HEK293T (cell line): ENCODE results near the gene NUP205.

Experiments used
- CTCF ChIA-PET: fragments of 350-600 bp; formaldehyde crosslinking; extraction: SDS; loops from one replicate; lab custom pipeline; 2021; ENCODE audit warnings: antibody characterized with exemption, inconsistent platforms; lab: Yijun Ruan, JAX
- POLR2A ChIA-PET: fragments of 350-600 bp; formaldehyde crosslinking; extraction: SDS; loops from one replicate; lab custom pipeline; 2020; ENCODE audit warnings: antibody characterized with exemption, inconsistent platforms; lab: Yijun Ruan, JAX
- DNase-seq: peaks from one replicate; pipeline ENCODE4 v3.0.0; 2012; ENCODE audit warnings: mixed read lengths; ENCODE audit errors: extremely low spot score
- ARNT ChIP-seq: fragments of 450-650 bp; IDR thresholded peaks from 2 replicates; pipeline ENCODE4 v1.6.1; 2017; ENCODE audit warnings: mild to moderate bottlenecking
- BHLHE40 ChIP-seq: fragments of 450-650 bp; IDR thresholded peaks from 2 replicates; pipeline ENCODE4 v1.6.1; 2016; ENCODE audit warnings: mild to moderate bottlenecking, moderate library complexity, borderline replicate concordance
- CTBP1 ChIP-seq: fragments of 450-650 bp; IDR thresholded peaks from 2 replicates; pipeline ENCODE4 v1.6.1; 2016; ENCODE audit warnings: borderline replicate concordance
- ELF4 ChIP-seq: fragments of 450-650 bp; IDR thresholded peaks from 2 replicates; pipeline ENCODE4 v1.6.1; 2017; ENCODE audit warnings: antibody characterized with exemption
- FOXA1 ChIP-seq: fragments of 450-650 bp; IDR thresholded peaks from 2 replicates; pipeline ENCODE4 v1.6.1; 2016; ENCODE audit warnings: mild to moderate bottlenecking
- FOXK2 ChIP-seq: fragments of 450-650 bp; IDR thresholded peaks from 2 replicates; pipeline ENCODE4 v1.6.1; 2016; ENCODE audit warnings: mild to moderate bottlenecking
- FOXM1 ChIP-seq: fragments of 450-650 bp; IDR thresholded peaks from 2 replicates; pipeline ENCODE4 v1.6.1; 2017; ENCODE audit warnings: mild to moderate bottlenecking, borderline replicate concordance
- HDGF ChIP-seq: fragments of 450-650 bp; IDR thresholded peaks from 2 replicates; pipeline ENCODE4 v1.6.1; 2017; ENCODE audit warnings: antibody characterized with exemption, borderline replicate concordance
- L3MBTL2 ChIP-seq: fragments of 450-650 bp; conservative IDR thresholded peaks from 2 replicates; pipeline ENCODE4 v1.6.1; 2016; ENCODE audit warnings: mild to moderate bottlenecking
- LEF1 ChIP-seq: fragments of 450-650 bp; IDR thresholded peaks from 2 replicates; pipeline ENCODE4 v1.6.1; 2017; ENCODE audit warnings: mild to moderate bottlenecking, borderline replicate concordance
- NFRKB ChIP-seq: fragments of 450-650 bp; IDR thresholded peaks from 2 replicates; pipeline ENCODE4 v1.6.1; 2016; ENCODE audit warnings: mild to moderate bottlenecking, moderate library complexity
- PKNOX1 ChIP-seq: fragments of 450-650 bp; IDR thresholded peaks from 2 replicates; pipeline ENCODE4 v1.6.1; 2016
- SP1 ChIP-seq: fragments of 450-650 bp; IDR thresholded peaks from 2 replicates; pipeline ENCODE4 v1.6.1; 2017
- SUZ12 ChIP-seq: fragments of 450-650 bp; IDR thresholded peaks from 2 replicates; pipeline ENCODE4 v1.6.1; 2016; ENCODE audit warnings: mild to moderate bottlenecking
- TARDBP ChIP-seq: fragments of 450-650 bp; IDR thresholded peaks from 2 replicates; pipeline ENCODE4 v1.6.1; 2016
- ZNF384 ChIP-seq: fragments of 450-650 bp; IDR thresholded peaks from 2 replicates; pipeline ENCODE4 v1.6.1; 2016

The NUP205 gene

DNA sequence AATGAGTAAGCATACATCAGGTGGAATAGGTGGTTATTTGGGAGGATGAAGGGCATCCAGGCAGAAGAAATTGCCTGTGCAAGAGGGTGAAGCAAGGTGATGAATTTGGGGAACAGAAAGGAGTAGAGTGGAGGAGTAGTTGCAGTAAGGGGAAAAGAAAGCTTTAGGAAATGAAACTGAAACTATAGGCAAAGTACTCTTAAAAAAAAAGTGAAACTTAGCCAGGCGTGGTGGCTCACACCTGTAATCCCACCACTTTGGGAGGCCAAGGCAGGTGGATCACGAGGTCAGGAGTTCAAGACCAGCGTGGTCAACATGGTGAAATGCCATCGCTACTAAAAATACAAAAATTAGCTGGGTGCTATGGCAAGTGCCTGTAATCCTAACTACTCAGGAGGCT lies 17.6 kb downstream of the NUP205 start:
- POLR2A ChIA-PET = no interaction called here
- DNase-seq = no peak
- TF ChIP-seq LEF1 = no peak
- no peak for TF ChIP-seq CTBP1
- no peak for TF ChIP-seq TARDBP
- TF ChIP-seq SUZ12 = no peak
- TF ChIP-seq ELF4 = no peak
- TF ChIP-seq FOXK2 = no peak
- no peak for TF ChIP-seq ARNT
- TF ChIP-seq SP1 = no peak
- TF ChIP-seq FOXM1 = no peak
- TF ChIP-seq BHLHE40 = no peak
- CTCF ChIA-PET = no interaction called here

DNA sequence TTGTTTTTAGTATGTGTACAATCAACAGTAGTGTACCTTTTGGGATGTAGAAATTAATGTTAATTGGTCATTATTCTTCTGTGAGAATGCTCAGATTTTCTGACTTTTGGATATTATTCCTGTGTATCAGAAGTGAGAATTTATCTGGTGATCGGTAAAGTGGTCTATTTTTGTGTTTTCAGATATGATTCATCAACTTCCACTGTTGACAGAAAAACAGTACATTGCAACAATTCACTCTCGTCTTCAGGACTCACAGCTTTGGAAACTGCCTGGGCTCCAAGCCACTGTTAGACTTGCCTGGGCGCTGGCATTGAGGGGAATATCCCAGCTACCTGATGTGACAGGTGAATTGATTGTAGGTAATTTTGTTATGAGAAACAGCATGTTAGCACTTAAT lies 20.9 kb downstream of the NUP205 start:
- ChIA-PET POLR2A (no interaction called here), CTCF (interaction anchor here (1.3 kb wide), 1 partner anchor 67 kb away, joined by 4 read pairs; no protein-coding TSS in a partner anchor)
- no peak for TF ChIP-seq FOXM1
- no peak for TF ChIP-seq FOXA1
- TF ChIP-seq L3MBTL2 = no peak
- TF ChIP-seq PKNOX1 = no peak
- TF ChIP-seq CTBP1 = no peak
- no peak for TF ChIP-seq ARNT
- no peak for TF ChIP-seq FOXK2
- TF ChIP-seq NFRKB = no peak
- TF ChIP-seq ELF4 = no peak
- TF ChIP-seq ZNF384 = no peak
- DNase-seq = no peak

DNA sequence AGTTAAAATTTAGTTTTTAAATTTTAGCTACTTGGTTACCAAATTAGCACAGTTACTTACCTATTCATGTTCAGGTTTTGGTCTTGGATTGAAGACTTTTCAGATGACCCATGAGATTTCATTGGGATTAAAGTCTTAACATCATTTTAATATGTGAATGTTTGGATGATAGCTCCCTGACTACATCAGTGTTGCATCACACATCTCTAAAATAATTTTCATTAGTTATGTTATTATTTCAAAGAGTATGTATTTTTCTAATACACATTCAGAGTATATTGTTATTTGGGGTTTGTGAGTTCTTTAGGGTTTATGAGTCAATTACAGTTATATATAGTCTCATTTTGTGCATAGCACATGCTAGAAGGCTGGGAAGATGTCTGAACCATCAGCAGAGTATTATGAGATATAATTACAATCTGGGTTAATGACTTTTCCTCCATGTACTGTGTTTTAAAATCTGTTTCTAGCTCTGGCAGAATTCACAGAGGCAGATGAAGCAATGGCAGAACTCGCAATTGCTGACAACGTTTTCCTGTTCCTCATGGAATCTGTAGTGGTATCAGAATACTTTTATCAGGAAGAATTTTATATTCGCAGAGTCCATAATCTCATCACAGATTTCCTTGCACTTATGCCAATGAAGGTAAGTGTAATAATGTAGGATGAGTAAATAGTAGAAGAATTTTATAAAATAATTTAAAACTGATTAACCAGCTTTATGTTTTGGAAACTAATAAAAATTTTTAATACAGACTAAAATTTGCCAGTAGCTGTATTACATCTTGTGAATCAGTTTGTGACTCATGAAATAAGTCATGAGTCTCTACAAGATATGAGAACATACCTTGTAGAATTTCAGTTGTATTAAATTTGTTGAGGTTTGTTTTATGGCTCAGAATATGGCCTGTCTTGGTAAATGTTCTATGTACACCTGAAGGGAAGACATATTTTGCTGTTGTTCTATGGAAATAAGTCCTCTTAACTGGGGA lies 26.9 kb downstream of the NUP205 start:
- DNase-seq = no peak
- TF ChIP-seq CTBP1 (no peak), LEF1 (no peak), TARDBP (no peak), L3MBTL2 (no peak), ELF4 (no peak), SUZ12 (no peak), BHLHE40 (no peak), ZNF384 (no peak), ARNT (no peak), FOXA1 (no peak), NFRKB (no peak), FOXK2 (no peak), HDGF (no peak), PKNOX1 (no peak), FOXM1 (no peak)
- ChIA-PET POLR2A (no interaction called here), CTCF (no interaction called here)

- no peak for DNase-seq
- no peak for TF ChIP-seq PKNOX1
- no peak for TF ChIP-seq HDGF
- TF ChIP-seq ZNF384 = no peak
- no peak for TF ChIP-seq L3MBTL2
- ChIA-PET CTCF (interaction anchor here (0.6 to 1.0 kb wide), 2 partner anchors 16 to 24 kb away, joined by 3 to 4 read pairs; no protein-coding TSS in a partner anchor), POLR2A (interaction anchor here (0.9 kb wide), 1 partner anchor 28 kb away, joined by 4 read pairs; no protein-coding TSS in a partner anchor)
Observed at GRCh38 chr7:135597181-135597925, 39.6 kb downstream of the NUP205 start.

DNA sequence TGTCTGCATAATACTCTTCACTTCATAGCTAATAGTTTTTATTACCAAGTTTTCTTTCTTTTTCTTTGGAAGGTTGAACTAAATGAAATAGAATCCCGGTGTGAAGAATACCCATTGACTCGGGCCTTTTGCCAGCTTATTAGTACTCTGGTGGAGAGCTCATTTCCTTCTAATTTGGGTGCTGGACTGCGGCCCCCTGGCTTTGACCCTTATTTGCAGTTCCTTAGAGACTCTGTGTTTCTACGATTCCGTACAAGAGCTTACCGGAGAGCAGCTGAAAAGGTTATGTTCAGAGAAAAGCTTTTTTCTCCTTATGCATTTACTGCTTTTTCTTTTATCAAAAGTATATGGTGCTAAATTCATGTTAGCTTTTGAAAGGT lies 40.2 kb downstream of the NUP205 start:
- no peak for DNase-seq
- TF ChIP-seq SUZ12 (no peak), LEF1 (no peak), SP1 (no peak), FOXK2 (no peak), ELF4 (no peak)
- CTCF ChIA-PET = interaction anchor here (0.6 to 1.0 kb wide), 2 partner anchors 16 to 23 kb away, joined by 3 to 4 read pairs; no protein-coding TSS in a partner anchor
- POLR2A ChIA-PET = interaction anchor here (0.9 kb wide), 1 partner anchor 29 kb away, joined by 4 read pairs; no protein-coding TSS in a partner anchor
